Astrocyte (in vitro differentiated cells and primary cell): ENCODE measurements around the gene USP22. TPM values are rescaled to one million over a fixed set of nuclear protein-coding genes. Genes with fewer than 3 reads are reported as not detected.

Experiments
- DNase-seq: peaks from one replicate; pipeline ENCODE4 v3.0.0-alpha.2; 2010; ENCODE audit warnings: low read depth
- FAIRE-seq: peaks from 2 replicates; lab custom pipeline; 2011; peaks lifted over from hg19 to GRCh38; lab: Jason Lieb, UNC
- H2AFZ ChIP-seq: 2 replicates; pipeline ENCODE4 v1.6.0; 2012; ENCODE audit warnings: low read depth, low read length, inconsistent platforms
- H3K27ac ChIP-seq: 2 replicates; pipeline ENCODE4 v1.5.1; 2011; ENCODE audit warnings: low read depth, low read length, inconsistent platforms
- H3K27me3 ChIP-seq: 2 replicates; pipeline ENCODE4 v1.6.0; 2011; ENCODE audit warnings: low read length, inconsistent platforms; ENCODE audit not compliant: insufficient read depth
- H3K36me3 ChIP-seq: 2 replicates; pipeline ENCODE4 v1.5.1; 2011; ENCODE audit warnings: low read length, inconsistent platforms; ENCODE audit not compliant: insufficient read depth
- H3K4me1 ChIP-seq: 2 replicates; pipeline ENCODE4 v1.5.1; 2011; ENCODE audit warnings: low read length, inconsistent platforms; ENCODE audit not compliant: insufficient read depth
- H3K4me2 ChIP-seq: 2 replicates; pipeline ENCODE4 v1.6.0; 2012; ENCODE audit warnings: low read length, inconsistent platforms
- H3K4me3 ChIP-seq: 2 replicates; pipeline ENCODE4 v1.5.1; 2011; ENCODE audit warnings: low read depth, mild to moderate bottlenecking, low read length, inconsistent platforms; ENCODE audit not compliant: insufficient read depth
- H3K79me2 ChIP-seq: 2 replicates; pipeline ENCODE4 v1.6.0; 2012; ENCODE audit warnings: mild to moderate bottlenecking, low read length, inconsistent platforms; ENCODE audit not compliant: insufficient read depth
- H3K9ac ChIP-seq: 2 replicates; pipeline ENCODE4 v1.6.0; 2012; ENCODE audit warnings: mild to moderate bottlenecking, low read length, inconsistent platforms
- H3K9me3 ChIP-seq: 2 replicates; pipeline ENCODE4 v1.5.1; 2012; ENCODE audit warnings: low read depth, mild to moderate bottlenecking, low read length, inconsistent platforms; ENCODE audit not compliant: insufficient read depth
- H4K20me1 ChIP-seq: 2 replicates; pipeline ENCODE4 v1.6.0; 2012; ENCODE audit warnings: low read length, inconsistent platforms; ENCODE audit not compliant: insufficient read depth
- H3K27ac Mint-ChIP-seq: one replicate; pipeline ENCODE4 v1.8.0; 2021; ENCODE audit warnings: mild to moderate bottlenecking, mixed read lengths; ENCODE audit not compliant: unreplicated experiment
- H3K27me3 Mint-ChIP-seq: one replicate; pipeline ENCODE4 v1.8.0; 2021; ENCODE audit warnings: low read depth, mixed read lengths; ENCODE audit not compliant: unreplicated experiment
- H3K36me3 Mint-ChIP-seq: one replicate; pipeline ENCODE4 v1.8.0; 2021; ENCODE audit warnings: low read depth, mixed read lengths; ENCODE audit not compliant: unreplicated experiment
- H3K4me1 Mint-ChIP-seq: one replicate; pipeline ENCODE4 v1.8.0; 2021; ENCODE audit warnings: low read depth, mixed read lengths; ENCODE audit not compliant: unreplicated experiment
- H3K4me3 Mint-ChIP-seq: one replicate; pipeline ENCODE4 v1.8.0; 2021; ENCODE audit warnings: mild to moderate bottlenecking, moderate library complexity, mixed read lengths; ENCODE audit not compliant: unreplicated experiment
- H3K9me3 Mint-ChIP-seq: one replicate; pipeline ENCODE4 v1.8.0; 2021; ENCODE audit warnings: mild to moderate bottlenecking, mixed read lengths; ENCODE audit not compliant: unreplicated experiment
- CTCF ChIP-seq: IDR thresholded peaks from 2 replicates; pipeline ENCODE4 v1.5.1; 2011; ENCODE audit warnings: low read depth, mild to moderate bottlenecking, inconsistent platforms, low read length, moderate library complexity; ENCODE audit not compliant: insufficient read depth
- EZH2 ChIP-seq: IDR thresholded peaks from 2 replicates; pipeline ENCODE4 v1.6.1; 2012; ENCODE audit warnings: mild to moderate bottlenecking, low read length, inconsistent platforms; ENCODE audit not compliant: insufficient read depth
- total RNA-seq: library from RNA; stranded (reverse); gene quantifications from 2 replicates; pipeline ENCODE4 v1.2.1, GENCODE V29; 2021

The USP22 gene
- total RNA-seq, 1 donor from 2014 or later, result 266 TPM

- Histone ChIP-seq H4K20me1 (peaks cover 95% of the 10 kb centered on the region), H2AFZ (no peak overlapping the region), H3K36me3 (peaks cover 84% of the 10 kb centered on the region), H3K4me3 (no peak overlapping the region), H3K9ac (no peak overlapping the region), H3K4me2 (no peak overlapping the region), H3K27me3 (no peaks in the 10 kb centered on the region), H3K79me2 (peaks cover 93% of the 10 kb centered on the region), H3K27ac (no peak overlapping the region), H3K9me3 (no peaks in the 10 kb centered on the region), H3K4me1 (peaks cover 3% of the 10 kb centered on the region)
- Mint-ChIP-seq H3K4me3 (peak overlapping the region; percentile 21), H3K27me3 (no peaks in the 10 kb centered on the region), H3K27ac (peak overlapping the region; percentile 22), H3K36me3 (peaks cover 44% of the 10 kb centered on the region), H3K9me3 (no peaks in the 10 kb centered on the region), H3K4me1 (peaks cover 2% of the 10 kb centered on the region)
- TF ChIP-seq EZH2, result no peak
- TF ChIP-seq CTCF, result no peak
- FAIRE-seq (no peak), DNase-seq (no peak)
Observed at GRCh38 chr17:21007646-21008045, 35.2 kb downstream of the USP22 start.

- FAIRE-seq (no peak), DNase-seq (no peak)
- Histone ChIP-seq H3K9ac (no peak overlapping the region), H3K36me3 (peaks cover 80% of the 10 kb centered on the region), H3K27me3 (no peaks in the 10 kb centered on the region), H3K4me3 (no peak overlapping the region), H3K4me1 (peaks cover 3% of the 10 kb centered on the region), H2AFZ (no peak overlapping the region), H4K20me1 (peaks cover 95% of the 10 kb centered on the region), H3K9me3 (no peaks in the 10 kb centered on the region), H3K27ac (no peak overlapping the region), H3K4me2 (no peak overlapping the region), H3K79me2 (peaks cover 93% of the 10 kb centered on the region)
- TF ChIP-seq CTCF (no peak), EZH2 (no peak)
- Mint-ChIP-seq H3K27me3 (no peaks in the 10 kb centered on the region), H3K27ac (no peak overlapping the region), H3K4me3 (no peak overlapping the region), H3K4me1 (peaks cover 7% of the 10 kb centered on the region), H3K36me3 (peaks cover 43% of the 10 kb centered on the region), H3K9me3 (no peaks in the 10 kb centered on the region)
Observed at GRCh38 chr17:21005803-21006202, 37.0 kb downstream of the USP22 start.

- Mint-ChIP-seq H3K27me3 (no peaks in the 10 kb centered on the region), H3K9me3 (no peaks in the 10 kb centered on the region), H3K27ac (peak overlapping the region; percentile 47), H3K4me1 (peaks cover 7% of the 10 kb centered on the region), H3K36me3 (peaks cover 39% of the 10 kb centered on the region), H3K4me3 (no peak overlapping the region)
- no peaks in the 10 kb centered on the region for H3K27me3 ChIP-seq
- peaks cover 5% of the 10 kb centered on the region for H3K4me1 ChIP-seq
- H3K4me2 ChIP-seq, result no peak overlapping the region
- H4K20me1 ChIP-seq, result peaks cover 95% of the 10 kb centered on the region
- H3K9me3 ChIP-seq, result no peaks in the 10 kb centered on the region
- H3K9ac ChIP-seq, result no peak overlapping the region
- H3K36me3 ChIP-seq, result peaks cover 77% of the 10 kb centered on the region
- FAIRE-seq (no peak), DNase-seq (no peak)
- H2AFZ ChIP-seq, result no peak overlapping the region
- H3K4me3 ChIP-seq, result no peak overlapping the region
- TF ChIP-seq CTCF, result no peak
- no peak for TF ChIP-seq EZH2
- H3K79me2 ChIP-seq, result peaks cover 93% of the 10 kb centered on the region
- H3K27ac ChIP-seq, result no peak overlapping the region
Observed at GRCh38 chr17:21005367-21005766, 37.4 kb downstream of the USP22 start.
